HL-60/S4 treated with phorbol 12-myristate 13-acetate at 8.2 ng/mL for 4 days and 3 days (cell line): Measurements from ENCODE around the gene RHOD.

Source experiments
- in situ Hi-C: fragments of 300-500 bp; cut with MboI; formaldehyde crosslinking; loops from 2 replicates; pipeline ENCODE4 v1.15.0; 2022; ENCODE audit warnings: low sequenced_read_pairs

The RHOD gene

DNA sequence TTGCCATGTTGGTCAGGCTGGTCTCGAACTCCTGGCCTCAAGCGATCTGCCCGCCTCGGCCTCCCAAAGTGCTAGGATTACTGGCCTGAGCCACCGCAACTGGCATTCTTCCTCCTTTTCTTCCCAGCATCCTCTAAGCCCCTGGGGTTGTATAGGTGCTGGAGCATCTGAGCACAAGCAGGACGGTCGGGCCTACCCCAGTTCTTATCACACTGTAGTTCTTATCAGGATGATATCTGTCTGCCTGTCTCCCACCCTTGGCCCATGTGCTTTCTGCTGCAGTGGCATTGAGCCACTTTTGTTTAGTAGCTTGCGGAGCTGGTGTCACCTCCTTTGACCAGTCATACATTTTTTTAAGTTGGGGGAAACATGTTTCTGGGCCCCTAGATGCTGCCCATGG, 1.9 kb downstream of the RHOD start:
- in situ Hi-C loops, result no loop called here

DNA sequence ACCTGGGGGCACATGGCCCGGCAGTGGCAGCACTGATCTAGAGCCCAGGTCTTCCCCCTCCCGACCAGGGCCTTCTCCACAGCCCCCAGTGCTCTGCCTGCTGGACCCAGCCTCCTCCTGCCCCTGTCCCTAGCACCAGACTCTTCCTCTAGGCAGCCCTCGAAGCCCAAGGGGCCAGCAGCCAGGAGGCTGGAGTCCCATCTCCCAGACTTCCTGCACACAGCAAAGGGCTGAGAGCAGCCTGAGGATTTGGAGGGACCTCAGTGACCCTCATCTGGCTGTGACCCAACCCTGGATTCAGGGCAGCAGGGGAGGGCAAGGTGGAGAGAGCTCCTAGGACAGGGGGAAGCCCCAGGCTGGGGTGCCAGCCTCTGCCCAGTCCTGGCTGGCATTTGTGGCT, 3.0 kb downstream of the RHOD start:
- in situ Hi-C loops, result no loop called here

DNA sequence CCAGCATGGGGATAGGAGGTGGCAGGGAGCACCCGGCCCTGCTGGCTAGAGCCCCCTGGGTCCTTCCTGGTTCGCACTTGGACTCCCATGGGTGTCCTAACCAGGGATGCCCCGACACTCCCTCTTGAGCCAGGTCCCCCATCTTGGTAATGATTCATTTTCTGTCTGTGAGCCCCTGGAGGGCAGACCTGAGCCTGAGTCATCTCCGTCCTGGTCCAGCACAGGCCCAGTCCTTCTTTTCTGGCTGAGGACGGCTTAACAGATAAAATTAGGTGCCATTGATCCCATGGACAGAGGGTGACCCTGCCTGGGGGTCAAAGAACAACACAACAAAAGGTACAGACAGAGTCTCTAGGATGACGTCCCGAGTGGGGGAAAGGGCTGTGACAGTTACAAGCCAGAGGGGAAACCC, 3.5 kb downstream of the RHOD start:
- in situ Hi-C loops, result no loop called here

DNA sequence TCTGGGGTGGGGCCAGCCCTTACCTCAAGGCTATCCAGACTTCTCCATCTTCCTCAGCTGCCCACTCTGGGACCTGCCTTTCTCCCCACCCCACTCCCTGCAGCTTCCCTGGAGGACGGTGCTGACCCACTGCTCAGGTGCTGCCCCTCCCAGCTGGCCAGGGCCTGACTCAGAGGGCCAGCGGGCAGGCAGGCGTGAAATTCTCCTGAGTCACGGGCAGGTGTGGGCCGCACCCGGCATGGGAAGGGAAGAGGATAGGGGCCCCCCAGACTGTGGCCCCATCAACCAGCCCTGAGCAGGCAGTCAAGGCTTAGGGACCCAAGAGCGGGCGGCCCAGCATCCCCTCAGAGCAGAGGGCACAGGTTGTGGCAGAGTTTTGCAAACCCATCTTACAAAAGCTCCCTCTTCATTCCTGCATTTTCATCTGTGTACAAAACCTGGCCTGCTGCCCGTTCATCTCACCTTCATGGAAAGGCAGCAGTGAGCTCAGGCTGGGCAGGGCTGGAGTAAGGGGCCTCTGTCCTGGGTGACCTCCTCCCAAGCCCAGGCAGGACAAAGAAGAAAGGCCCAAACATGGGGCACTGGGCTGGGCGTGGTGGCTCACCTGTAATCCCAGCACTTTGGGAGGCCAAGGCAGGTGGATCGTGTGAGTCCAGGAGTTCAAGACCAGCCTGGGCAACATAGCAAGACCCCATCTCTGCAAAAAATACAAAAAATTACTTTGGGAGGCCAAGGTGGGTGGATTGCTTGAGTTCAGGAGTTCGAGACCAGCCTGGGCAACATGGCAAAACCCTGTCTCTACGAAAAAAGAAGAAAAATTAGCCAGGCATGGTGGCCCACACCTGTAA, 6.1 kb downstream of the RHOD start:
- in situ Hi-C loops, result no loop called here

DNA sequence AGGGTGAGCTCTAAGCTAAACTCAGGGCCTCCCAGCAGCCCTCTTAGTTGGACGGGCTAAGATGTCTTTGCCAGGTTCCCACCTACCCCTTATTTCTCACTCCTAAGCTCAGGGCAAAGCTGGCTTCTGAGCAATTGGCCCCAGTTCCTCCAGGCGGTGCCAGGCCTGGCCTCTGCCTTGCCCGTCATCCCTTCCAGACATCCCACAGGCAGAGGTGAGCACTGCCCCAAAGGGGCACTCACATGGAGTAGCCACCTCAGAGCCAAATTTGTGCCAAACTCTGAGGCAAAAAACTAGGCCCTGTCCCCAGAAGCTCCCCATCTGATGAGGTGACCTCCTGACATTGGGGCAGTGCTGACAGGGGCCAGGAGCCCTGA, 9.7 kb downstream of the RHOD start:
- in situ Hi-C loops, result no loop called here

DNA sequence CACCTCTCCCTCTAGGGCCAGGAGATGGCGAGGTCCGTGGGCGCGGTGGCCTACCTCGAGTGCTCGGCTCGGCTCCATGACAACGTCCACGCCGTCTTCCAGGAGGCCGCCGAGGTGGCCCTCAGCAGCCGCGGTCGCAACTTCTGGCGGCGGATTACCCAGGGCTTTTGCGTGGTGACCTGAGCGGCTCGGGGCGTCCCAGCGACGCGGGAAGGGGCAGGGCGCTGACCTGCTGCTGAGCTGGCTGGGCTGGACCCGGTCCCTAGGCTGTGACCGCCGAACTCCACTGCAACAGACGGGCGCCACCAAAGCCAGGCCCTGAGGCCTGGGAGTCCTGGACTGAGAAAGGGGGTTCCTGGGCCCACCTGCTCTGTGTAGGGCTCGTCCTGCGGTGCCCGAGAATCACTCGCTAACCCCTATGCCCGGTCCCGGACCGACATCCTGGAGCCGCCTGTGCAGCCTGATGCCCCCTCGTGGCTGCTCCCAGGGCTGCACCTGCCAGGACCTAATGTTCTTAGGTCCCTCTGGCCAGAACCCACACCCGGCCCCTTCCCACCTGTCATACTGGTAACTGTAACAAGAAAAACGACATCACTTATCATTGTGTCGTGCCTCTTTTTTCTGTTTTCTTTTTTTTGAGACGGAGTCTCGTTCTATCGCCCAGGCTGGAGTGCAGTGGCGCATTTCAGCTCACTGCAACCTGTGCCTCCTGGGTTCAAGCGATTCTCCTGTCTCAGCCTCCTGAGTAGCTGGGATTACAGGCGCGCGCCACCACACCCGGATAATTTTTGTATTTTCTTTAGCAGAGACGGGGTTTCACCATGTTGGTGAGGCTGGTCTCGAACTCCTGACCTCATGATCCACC, 15.0 kb downstream of the RHOD start:
- in situ Hi-C loops, result no loop called here

DNA sequence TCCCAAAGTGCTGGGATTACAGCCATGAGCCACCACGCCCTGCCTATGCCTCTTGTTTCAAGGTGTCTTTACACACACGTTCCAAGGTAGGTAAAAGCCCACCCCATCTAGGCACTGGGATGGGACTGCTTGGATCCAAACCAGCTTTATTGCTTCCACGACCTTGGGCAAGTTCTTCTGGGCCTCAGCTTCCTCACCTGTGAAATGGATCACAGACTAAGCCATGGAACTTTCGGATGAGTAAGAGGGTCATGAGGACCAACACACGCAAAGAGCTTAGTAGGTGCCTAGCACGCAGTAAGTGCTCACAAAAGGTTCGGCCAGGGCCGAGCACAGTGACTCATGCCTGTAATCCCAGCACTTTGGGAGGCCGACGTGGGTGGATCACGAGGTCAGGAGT, 15.6 kb downstream of the RHOD start:
- in situ Hi-C loops, result no loop called here

DNA sequence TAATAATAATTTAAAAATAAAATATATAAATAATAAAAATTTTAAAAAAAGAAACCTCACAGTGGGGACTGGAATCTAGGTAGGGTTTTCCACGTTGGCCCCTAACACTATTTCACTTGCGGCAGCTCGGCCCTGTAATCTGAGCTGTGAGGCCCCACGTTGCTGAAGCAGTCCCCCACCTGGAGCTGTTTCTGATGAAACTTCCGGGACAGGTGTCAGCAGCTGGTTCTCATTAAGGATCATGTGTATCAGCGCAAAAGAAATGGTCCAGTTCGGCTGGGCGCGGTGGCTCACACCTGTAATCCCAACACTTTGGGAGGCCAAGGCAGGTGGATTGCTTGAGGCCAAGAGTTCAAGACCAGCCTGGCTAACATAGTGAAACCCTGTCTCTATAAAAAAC, 17.3 kb downstream of the RHOD start:
- in situ Hi-C loops, result no loop called here

DNA sequence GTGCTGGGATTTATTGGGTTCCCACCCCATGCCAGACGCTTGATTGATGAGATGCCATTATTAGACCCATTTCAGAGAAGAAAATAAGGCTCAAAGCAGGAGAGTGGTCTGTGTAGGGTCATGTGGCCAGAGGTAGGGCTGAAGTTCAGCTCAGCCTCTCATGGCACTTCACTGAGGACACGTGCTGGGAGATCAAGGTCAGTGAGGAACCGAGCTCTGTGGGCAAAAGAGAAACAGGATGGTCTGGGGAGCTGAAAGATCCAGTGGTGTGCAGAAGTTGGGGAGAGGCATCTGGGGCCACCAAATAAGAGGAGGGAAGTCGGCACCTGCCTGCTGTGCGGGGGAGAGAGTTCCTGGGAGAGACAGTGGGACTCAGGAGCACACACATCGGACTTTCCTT, 19.6 kb downstream of the RHOD start:
- in situ Hi-C loops, result no loop called here

DNA sequence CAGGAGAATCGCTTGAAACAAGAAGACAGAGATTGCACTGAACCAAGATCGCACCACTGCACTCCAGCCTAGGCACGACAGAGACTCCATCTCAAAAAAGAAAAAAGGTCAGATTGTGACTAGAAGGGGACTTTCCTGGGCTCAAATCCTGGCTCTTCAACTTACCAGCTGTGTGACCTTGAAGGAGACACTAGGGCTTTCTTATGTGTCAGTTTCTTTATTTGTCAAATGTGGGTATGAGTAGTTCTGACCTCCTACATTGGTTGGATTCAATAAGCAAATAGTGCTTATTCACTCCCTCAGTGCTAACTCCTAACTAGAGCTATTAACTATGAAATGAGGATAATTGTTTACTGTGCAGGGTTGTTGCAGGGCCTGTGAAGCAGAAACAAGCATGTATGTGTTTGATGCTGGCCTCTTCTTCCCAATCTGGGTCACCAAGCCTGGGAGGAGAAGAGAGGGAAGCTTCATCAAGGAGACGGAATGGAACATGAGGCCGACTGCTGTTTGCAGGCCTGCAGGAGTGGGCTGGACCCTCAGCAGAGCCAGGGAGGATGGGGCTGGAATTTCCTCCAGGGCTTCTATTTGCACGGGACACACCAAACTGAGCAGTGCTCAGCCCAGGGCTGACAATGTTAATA, 22.5 kb downstream of the RHOD start:
- in situ Hi-C loops, result no loop called here

DNA sequence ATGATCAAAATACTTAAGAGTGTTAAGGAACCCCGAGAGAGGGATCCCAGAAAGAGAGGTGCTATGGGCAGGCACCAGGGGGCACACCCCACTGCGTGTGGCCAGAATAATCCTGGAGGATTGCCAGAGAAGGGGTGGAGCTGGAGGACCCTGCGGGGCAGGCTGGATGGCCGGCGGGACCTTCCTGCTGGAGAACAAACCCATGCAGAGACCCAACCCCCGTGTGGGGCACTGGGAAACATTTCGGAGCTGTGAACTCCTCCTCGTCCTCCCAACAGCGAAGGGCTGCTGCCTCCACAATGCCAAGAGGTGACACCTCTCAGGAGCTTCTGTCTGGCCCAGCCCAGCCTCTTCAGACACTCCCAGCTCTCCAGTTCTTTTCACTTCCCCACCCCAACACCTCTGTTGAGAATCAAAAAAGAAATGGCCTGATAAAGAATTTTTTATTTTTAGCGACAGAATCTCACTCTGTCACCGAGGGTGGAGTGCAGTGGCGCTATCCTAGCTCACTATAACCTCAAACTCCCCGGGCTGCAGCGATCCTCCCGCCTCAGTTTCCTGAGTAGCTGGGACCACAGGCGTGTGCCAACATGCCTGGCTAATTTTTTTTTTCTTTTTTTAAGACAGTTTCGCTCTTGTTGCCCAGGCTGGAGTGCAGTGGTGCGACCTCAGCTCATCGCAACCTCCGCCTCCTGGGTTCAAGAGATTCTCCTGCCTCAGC, 25.6 kb downstream of the RHOD start:
- in situ Hi-C loops, result no loop called here

DNA sequence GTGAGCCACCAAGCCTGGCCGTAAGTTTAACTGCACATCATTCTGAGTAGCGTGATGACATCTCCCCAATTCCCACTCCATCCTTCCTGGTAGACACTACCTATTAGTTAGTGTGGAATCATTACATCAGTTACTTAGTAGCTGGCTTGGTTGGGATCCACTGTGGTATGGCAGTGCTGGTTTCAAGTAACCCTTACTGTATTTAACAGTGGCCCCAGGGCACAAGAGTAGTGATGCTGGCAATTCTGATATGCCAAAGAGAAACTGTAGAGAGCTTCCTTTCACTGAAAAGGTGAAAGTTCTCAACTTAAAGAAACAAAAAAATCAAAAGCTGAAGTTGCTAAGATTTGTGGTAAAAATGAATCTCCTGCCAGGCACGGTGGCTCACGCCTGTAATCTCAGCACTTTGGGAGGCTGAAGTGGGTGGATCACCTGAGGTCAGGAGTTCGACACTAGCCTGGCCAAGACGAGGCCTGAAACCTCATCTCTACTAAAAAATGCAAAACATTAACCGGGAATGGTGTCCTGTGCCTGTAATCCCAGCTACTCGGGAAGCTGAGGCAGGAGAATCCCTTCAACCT, 27.2 kb downstream of the RHOD start:
- in situ Hi-C loops, result no loop called here

DNA sequence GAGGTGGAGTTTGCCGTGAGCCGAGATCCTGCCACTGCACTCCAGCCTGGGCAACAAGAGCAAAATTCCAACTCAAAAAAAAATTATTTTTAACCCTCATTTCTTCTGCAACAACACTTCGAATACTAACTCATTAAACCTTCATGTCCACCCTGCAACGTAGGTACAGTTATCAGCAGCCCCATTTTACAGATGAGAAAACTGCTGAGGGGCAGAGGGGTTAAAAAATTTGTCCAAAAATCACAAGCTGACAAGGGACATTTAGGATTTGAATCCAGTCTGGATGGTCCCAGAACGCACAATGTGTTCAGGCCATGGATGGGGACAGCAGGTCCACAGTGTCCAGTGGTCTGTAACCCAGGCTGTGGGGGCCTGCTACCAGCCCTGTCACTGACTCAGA, 29.0 kb downstream of the RHOD start:
- in situ Hi-C loops, result no loop called here

DNA sequence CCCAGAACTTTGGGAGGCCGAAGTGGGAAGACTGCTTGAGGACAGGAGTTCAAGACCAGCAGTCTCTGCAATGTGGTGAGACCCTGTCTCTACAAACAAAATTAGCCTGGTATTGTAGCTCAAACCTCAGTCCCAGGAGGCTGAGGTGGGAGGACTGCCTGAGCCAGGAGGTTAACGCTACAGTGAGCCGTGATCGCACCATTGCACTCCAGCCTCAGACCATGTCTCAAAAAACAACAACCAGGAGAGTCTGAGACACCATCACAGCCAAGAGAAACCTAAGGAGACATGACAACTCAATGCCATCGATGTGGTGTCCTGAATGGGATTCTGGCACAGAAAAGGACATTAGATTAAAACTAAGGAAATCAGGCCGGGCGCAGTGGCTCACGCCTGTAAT, 34.1 kb downstream of the RHOD start:
- in situ Hi-C loops, result no loop called here

DNA sequence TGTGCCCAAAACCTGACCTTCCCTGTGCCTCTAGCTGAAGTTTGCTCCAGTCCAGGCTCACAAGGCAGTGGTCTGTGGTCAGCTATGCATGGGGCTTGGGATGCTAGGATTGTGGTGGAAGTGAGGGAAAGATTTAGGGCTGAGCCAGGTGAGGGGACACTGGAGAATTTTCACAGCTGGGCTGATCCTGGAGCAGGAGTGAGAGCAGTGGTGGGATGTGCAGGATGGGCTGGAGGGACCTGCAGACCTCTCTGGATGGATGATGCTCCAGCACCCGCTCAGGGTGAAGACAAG, 38.5 kb downstream of the RHOD start:
- in situ Hi-C loops, result no loop called here

DNA sequence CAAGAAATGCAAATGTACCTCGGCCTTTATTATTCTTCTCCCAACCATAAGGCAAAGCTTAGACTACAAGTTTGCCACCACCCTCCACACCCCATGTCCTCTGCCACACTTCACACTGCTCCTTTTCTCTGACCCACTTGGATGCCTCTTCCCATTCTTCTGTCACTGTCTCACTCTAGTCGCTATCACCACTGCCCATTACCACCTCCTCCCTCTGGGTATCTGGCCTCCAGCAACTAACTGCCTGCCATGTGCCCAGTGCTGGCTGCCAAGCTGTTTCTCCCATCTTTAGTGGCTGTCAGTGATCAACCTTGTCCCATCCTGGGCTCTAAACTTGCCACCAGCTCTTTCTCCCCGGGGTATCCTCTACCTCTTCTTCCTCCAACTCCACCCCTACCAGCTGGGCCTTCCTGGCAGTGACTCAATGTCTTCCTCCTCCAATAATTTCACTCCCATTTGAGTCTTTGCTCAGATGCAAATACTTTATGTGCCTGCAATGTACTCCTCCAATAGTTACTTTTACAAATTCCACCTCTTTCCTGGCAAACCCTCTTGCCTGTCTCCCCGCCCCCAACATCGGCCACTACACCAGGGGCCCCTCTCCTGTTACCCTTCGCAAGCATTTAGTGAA, 42.3 kb downstream of the RHOD start:
- in situ Hi-C loops, result no loop called here

DNA sequence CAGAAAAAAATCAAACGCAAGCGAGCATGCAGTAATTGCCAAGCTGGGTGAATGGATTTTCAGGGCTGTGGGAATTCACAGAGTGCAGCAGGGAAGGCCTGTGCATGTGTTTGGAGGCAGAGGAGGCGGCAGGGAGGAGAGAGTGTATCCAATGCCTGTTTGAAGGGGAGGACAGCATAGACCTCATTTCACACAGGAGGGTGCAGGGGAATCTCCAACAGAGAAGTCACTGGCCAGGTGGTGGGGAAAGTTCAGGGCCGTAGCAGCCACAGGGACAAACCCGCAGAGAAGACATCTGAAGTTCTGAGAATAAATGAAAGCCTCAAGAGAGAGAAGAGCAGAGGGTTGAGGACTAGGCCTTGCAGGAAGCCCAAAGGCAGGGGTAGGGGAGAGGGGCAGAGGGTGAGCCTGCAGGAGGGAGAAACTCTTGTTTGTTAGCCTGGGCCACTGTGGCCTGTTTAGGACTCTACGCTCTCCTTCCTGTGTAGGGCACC, 43.2 kb downstream of the RHOD start:
- in situ Hi-C loops, result no loop called here

DNA sequence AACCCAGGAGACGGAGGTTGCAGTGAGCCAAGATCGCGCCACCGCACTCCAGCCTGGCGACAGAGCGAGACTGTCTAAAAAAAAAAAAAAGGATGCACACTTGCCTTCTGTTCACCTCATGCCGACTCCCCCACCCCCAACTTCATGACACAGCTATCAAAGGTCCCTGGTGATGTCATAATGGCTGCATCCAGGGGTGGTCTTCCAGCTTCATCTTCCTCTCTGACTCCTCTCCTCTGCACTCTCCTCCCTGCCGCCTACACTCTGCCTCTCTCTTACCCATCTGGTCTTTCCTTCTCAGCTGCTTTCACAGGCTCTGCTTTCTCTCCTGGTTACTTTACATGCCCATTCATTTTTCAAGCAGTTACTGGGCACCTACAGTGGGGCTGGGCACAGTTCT, 46.0 kb downstream of the RHOD start:
- in situ Hi-C loops, result no loop called here

DNA sequence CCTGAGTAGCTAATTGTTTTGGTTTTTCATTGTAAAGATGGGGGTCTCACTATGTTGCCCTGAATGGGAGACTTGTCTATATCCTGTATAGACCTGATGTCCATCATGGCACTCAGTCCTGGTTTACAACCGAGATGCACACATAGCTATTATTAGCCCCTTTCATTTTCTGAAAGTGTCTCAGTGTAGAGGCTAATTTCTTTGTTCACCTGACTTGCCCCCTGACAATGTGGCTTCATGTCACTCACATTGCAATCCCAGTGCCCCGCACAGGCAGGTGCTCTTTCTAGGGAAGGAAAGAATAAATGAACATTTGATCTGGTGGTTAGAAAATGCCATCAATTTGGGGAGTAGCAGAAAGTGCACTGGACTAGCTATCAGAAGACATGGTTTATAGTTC, 49.3 kb downstream of the RHOD start:
- in situ Hi-C loops, result no loop called here

DNA sequence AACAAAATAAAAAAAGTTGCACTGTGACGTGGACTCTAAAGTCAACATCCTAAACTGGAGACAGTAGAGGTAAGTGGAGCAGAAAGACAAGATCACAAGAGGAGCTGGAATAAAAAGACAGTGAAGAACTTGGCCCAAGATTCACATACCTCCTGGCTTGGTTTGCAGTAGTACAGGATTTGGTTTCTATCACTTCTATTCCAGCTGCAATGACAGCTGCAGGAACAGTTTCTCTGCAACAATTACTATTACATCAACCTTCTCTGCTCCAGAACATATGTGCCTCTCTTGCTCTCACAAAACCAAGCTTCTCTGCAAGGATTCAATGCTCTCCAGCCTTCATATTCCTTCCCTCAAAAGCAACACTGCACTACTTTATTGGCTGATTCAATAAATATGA, 54.6 kb downstream of the RHOD start:
- in situ Hi-C loops, result no loop called here
